ENCODE results near the gene ZNF343.

ZNF343 gene

GRCh38 chr20:2469991-2470422 is 38.7 kb downstream of the ZNF343 start:
- DNase-seq, result peak; percentile 77

- DNase-seq, result no peak
Observed at GRCh38 chr20:2468581-2469407, 39.9 kb downstream of the ZNF343 start.

GRCh38 chr20:2467412-2467811 is 41.3 kb downstream of the ZNF343 start:
- DNase-seq, result no peak

- DNase-seq, result no peak
Observed at GRCh38 chr20:2465100-2465499, 43.6 kb downstream of the ZNF343 start.

GRCh38 chr20:2463616-2464365 is 44.9 kb downstream of the ZNF343 start:
- DNase-seq, result no peak

- DNase-seq, result no peak
Observed at GRCh38 chr20:2462484-2462883, 46.2 kb downstream of the ZNF343 start.

- DNase-seq, result no peak
Observed at GRCh38 chr20:2460752-2461424, 47.8 kb downstream of the ZNF343 start.

GRCh38 chr20:2459981-2460751 is 48.5 kb downstream of the ZNF343 start:
- no peak for DNase-seq

GRCh38 chr20:2458919-2459499 is 49.7 kb downstream of the ZNF343 start:
- DNase-seq, result no peak

- no peak for DNase-seq
Observed at GRCh38 chr20:2455771-2456497, 52.8 kb downstream of the ZNF343 start.

- no peak for DNase-seq
Observed at GRCh38 chr20:2453792-2454191, 54.9 kb downstream of the ZNF343 start.

GRCh38 chr20:2451939-2452732 is 56.6 kb downstream of the ZNF343 start:
- DNase-seq, result peak; percentile 74

GRCh38 chr20:2451422-2451821 is 57.3 kb downstream of the ZNF343 start:
- DNase-seq, result no peak

- no peak for DNase-seq
Observed at GRCh38 chr20:2449386-2449785, 59.3 kb downstream of the ZNF343 start.

- no peak for DNase-seq
Observed at GRCh38 chr20:2446845-2447244, 61.9 kb downstream of the ZNF343 start.

Data from femur (tissue), 1 donor.